Activated T-helper 9 cell treated with anti-CD3 and anti-CD28 coated beads, Interleukin-2, amount 50 U/mL, for 16 hours (primary cell): ENCODE data around the gene PWWP2B.
"Not testable (repeated sequence)": the region's sequence is repeated elsewhere in the genome, so short reads cannot be mapped to it uniquely, and the experiment has no call there.

Experiments
- DNase-seq: peaks from one replicate; pipeline ENCODE4 v3.0.0-alpha.2; 2020; ENCODE audit warnings: low read depth

The PWWP2B gene

DNA sequence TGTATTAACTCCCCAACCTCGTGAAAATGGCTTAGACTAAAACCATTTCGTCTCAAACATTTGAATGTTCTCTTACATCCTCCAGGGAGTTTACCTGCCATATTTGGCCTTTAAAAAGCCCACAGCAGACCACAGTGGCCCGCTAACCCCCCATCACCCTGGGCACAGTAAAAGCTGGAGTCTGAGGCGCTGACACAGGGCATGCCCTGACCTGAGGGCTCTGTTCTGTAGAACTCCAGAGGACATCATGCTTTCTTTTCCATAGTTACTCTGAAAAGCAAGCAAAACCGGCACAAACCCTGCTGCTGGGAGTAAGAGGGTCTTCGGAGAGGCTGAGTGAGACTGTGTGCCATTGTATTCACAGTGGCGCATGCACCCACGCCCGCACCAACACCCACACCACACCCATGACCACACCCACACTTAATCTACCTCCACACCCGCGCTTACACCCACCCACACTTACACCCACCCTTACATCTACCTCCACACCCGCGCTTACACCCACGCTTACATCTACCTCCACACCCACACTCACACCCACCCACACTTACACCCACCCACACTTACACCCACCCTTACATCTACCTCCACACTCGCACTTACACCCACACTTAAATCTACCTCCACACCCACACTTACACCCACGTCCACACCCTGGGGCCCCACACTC lies 32.9 kb upstream of the PWWP2B start:
- no peak for DNase-seq

DNA sequence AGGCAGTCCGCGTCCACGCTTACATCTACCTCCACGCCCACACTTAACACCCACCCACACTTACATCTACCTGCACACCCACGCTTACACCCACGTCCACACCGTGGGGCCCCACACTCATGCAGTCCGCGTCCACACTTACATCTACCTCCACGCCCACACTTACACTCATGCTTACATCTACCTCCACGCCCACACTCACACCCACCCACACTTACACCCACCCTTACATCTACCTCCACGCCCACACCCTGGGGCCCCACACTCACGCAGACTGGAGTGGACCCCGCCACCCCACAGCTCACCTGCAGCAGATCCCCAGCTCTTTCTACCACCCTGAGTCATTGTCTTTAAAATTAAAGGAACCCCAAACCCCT lies 32.4 kb upstream of the PWWP2B start:
- DNase-seq, result no peak

DNA sequence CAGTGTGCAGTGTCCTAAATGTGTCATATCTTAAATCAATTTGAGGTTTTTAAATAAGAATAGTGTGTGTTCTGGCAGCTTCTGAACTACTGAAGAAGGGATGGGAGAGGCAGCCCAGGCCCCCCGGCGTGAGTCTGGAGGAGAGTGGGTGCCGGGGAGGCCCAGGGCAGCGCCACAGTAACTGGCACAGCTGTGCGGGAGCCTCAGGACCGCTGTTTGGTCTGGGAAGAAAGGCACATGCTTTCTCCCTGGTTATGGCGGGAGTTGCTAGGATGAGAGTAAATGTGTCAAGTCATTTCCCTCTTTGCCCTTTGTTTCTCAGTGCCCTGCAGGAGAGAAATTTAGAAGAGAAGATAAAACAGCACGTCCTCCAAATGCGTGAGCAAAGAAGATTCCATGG lies 31.9 kb upstream of the PWWP2B start:
- no peak for DNase-seq

DNA sequence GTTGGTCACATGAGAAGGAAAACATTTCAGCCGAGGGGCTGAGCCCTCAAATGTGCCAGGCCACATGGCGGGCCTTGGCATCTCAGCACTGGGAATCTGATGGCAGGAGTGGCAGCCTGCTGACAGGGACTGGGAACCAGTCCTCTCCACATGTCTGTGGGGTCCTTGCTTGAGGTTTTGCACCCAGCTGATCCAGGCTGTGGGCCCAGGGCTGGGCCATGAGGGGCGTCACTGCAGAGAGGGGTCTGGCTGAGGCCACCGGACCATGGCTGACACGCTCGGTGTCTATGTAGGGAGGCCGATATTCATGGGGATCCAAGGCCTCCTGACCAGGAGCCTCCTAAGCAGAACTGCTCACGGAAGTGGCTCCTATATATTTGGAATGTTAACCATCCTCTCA lies 31.0 kb upstream of the PWWP2B start:
- DNase-seq, result no peak

DNA sequence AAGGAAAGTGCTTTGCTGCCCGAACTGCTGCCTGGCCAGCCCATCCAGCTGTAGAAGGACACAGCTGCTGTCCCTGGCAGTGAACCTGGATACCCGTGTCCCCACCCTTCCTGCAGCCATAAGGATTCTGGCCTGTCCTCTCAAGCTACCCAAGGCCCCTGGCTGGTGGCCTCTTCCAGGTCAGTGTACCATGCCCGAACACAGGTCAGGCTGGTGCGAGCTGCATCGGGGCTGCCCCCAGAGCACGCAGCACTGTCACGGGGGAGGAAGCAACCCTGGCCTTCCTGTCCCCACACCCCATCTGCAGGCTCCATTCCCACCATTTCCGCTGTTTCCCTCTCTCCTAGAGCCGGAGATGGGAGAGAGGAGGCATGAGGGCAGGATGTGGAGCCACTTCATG lies 30.5 kb upstream of the PWWP2B start:
- DNase-seq, result no peak

DNA sequence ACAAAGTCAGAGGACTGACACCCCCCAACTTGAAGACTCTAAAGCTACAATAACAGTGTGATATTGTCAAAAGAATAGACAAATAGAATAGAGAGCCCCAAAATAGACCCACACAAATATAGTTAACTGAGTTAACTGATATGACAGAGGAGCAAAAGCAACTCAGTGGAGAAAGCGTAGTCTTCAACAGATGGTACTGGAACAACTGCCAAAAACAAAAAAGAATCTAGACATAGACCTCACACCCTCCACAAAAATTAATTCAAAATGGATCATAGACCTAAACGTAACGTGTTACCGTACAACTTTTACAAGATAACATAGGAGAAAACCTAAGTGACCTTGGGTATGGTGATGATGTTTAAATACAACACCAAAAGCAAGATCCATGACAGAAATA lies 28.6 kb upstream of the PWWP2B start:
- DNase-seq, result no peak

DNA sequence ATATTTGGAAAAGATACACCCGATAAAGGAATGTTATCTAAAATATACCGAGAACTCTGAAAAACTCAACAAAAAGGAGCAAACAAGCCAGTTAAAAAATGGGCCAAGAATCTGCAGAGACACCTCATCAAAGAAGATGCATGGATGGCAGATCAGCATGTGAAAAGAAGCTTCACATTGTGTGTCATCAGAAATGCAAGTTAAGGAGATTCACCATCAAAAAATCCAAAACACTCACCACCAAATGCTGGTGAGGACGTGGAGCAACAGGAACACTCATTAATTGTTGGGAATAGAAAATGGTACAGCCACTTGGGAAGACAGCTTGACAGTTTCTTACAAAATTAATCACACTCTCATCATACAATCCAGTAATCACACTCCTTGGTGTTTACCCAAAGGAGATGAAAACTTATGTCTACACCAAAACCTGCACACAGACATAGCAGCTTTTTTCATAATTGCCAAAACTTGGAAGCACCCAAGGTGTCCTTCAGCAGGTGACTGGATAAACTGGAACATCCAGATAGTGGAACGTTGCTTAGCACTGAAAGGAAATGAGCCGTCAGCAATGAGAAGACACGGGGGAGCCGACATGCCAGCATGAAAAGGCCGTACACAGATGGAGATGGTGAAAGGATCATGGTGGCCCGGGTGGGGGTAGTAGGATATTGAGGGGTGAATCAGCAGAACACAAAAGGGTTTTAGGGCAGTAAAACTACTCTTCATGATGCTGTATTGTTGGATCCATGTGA lies 27.9 kb upstream of the PWWP2B start:
- DNase-seq, result no peak

DNA sequence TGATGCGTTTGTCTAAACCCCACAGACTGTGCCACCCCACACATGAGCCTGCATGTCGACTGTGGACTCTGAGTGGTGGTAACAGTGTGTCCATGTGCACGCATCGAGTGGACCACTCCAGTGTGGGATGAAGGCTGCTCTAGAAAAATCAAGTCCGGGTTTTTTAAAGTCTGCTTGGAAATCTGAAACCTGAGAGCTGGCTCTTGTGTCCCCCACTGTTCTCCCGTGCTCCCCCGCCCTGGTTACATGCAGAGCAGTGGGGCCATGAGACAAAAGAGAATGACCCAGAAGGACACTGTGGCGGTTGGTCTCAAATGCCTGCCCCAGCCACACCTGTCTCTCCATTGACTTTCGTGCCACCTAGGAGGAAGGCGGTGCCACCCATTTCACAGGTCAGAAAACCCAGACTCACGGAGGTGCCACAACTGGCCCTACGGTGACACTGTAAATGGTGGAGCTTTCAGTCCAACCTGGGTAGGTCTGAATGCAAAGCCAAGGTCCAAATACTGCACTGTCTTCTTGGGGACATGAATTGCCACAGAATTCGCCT lies 27.3 kb upstream of the PWWP2B start:
- DNase-seq, result no peak

DNA sequence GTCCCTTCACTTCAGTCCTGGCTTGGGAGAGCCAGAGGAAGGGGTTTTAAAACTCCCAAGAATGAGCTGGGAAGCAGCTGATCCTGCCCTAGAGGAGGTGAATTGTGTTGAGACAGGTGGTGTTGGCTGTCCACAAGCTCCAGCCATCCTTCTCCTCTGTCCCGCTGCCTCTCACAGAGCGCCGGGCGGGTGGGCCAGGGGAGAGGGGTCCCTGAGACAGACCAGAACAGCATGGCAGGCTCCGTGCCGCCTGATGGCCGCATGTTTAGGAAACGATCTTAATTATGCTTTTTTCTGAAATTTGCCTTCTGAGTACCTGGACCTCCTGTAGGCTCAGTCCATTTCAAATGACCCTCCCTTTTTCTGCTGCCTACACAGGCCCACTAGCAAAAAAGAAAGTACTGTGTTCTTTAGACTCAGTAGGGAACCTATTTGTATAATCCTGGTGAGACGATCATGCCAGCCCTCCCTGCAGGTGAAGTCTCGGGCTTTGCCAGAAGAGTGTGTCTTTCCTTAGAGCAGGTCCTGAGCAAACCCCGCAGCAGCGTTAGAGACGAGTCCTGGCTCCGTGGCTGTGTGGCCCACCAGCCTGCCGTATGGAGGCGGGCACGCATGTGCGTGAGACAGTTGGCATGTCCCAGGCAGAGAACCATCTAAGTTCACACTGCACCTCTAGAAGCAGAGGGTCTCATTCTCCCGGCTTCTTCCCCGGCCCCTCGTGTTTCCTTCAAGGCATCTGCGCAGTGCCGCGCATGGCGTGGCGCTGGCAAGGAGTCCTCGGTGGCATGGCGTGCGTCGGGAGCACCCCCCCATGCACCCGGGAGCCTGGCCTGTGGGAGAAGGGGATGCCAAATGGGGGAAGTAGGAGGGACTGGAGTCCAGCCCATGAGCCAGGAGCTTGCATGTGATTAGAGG lies 26.3 kb upstream of the PWWP2B start:
- no peak for DNase-seq

DNA sequence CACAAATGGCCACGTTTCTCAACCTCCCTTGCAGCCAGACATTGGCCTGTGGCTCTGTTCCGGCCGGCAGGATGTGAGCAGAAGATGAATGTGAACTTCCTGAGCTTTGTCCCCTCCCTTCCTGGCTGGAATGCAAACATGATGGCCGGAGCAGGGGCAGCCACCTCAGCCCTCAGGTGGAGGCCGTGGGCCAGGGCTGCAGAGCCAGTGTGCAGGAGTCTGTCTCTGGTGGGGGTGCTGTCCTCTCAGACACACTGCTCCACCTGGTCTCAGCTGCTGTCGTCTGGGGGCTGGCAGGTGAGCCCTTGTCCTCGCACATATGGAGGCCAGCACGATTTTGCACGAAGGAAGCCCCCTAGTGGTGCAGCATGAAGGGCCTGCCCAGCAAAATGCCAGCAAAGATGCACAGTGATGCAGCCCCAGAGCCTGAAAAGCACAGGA lies 25.3 kb upstream of the PWWP2B start:
- no peak for DNase-seq

DNA sequence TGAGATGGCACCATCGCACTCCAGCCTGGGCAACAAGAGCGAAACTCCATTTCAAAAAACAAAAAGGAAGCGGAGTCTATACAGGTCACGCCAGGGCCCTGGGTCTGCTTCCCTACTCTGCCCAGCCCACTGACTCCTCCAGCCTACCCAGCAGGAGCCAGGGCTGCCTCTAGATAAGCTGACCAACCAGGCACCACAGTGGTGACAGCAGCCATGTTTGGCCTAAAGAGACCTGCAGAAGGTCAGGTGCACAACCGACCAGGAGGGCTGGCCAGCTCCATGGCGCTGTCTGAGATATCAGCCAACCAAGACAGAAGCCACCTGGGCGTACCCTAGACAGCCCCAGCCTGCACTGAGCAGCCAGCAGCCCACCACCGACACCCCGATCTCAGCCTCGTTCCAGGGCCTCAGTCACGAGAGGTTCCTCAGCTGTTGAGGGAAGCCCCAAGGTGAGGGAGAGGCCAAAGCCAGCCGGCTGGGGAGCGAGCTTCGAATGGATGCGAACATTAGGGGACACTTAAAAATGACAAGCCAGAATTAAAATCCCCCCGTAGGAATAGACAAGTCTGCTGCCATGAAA lies 24.4 kb upstream of the PWWP2B start:
- no peak for DNase-seq

DNA sequence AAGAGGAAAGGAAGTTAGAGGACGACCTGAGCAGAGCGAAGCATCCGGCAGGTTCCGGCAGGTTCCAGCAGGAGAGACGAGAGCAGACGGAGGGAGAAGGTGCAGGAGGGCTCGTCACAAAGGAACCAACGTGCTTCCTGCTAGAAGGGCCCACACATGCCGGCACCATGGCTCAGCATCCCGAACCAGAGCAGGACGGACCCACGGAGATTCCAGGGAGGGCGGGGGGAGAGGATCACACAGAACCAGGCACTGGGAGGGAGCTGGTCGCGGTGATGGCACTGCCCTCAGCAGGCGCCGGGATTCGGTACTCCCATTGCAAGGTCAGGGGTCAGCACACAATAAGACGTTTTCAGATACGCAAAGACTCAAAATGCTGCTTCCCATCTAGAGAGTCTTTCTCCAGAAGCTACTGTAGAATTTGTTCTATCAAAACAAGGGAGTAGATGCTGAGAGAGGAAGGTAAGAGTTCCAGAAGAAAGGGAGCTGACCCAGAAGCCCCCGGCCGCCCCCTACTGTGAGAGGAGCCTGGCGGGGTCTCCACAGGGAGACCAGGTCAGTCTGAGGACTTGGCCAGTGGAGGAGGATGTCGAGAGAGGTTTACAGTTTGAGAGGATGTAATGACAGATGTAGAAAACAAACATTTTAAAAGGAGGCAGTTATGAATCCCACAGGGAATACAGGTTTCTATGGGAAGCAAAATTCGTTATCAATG lies 23.6 kb upstream of the PWWP2B start:
- no peak for DNase-seq

DNA sequence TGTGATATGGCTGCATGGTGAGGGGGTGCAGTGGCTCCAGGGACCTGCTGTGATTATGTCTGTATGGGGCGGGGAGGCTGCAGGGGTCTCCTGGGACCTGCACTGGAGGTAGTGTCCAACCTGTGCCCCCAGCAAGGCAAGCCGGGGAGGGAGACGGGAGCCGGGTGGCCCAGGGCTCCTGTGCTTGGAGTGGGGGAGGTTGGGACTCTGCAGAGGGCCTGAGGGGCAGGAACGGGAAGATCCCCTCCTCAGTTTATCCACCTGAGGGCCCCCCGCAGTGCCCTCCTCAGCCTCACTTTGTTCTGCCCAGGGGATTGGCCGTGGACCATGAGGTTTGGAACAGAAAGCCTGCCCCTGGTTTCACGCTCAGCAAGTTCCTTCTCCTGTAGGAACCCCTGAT lies 22.8 kb upstream of the PWWP2B start:
- no peak for DNase-seq

DNA sequence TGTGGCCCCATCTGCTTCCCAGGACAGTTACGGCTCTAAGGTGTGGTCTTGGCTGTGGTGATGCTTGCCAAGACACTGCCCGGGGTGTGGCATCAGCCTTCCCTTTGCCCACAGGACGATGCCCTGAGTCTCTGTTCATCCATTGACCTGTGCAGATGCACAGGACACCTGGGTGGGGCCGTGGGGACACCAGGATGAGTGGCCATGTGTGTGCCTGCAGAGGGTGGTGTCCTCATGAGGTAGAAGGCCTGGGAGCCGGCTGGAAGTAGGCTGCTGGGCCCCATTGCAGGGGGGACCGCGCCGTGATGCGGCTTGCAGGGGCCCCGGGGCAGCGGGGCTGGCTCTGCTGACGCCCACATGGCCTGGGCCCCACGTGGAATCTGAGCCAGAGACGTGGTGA lies 22.4 kb upstream of the PWWP2B start:
- DNase-seq, result no peak

DNA sequence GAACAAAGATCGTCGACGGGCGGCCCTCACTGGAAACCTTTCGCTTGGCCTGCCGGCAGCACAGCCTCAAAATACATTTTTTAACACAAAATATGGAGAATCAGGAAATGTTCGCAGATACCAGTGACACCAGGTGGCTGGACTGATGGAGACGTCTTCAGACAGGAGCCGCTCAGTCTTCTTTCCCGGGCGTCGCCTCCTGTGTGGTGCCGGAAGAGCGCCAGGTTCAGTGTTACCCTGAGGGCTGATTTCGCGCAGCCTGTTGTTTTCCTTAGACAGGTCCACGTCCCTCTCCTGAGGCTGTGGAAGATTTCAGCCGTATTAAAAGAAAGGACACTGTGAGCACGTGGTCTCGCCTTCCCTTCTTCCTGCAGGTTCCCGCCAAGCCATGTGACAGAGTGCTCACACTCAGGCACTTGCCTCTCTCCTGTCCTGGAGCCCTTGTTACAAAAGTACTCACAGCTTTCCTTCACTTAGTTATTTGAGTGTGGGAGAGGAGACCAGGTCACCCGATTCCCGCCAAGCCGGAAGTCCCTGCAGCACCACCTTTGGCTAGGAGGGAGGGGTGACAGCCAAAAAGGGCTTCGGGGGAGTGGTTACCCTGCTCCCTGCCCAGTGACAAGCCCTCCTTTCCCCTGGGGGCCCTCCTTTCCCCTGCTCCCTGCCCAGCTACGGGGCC lies 21.7 kb upstream of the PWWP2B start:
- no peak for DNase-seq

DNA sequence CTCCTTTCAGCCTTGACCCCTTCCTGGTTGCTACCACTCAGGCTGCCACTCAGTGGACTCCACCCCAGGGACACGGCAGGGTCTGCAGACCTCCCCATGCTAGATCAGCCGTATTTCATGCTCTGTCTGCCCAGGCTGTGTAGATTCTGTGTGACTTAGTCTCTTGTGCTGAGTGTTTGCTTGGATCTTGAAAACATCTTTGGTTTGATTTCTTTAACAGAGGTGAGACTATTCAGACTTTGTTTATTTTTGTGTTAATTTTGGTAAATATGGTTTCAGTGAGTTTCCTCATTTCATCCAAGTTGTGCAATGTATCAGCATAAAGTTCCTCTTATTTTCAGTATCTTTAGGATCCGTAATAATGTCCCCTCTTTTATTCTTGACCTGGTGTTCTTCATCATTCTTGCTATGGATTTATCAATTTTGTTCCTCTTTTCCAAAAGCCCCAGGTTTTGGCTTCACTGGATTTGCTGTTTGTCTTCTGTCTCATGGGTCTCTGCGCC lies 21.2 kb upstream of the PWWP2B start:
- DNase-seq, result no peak

DNA sequence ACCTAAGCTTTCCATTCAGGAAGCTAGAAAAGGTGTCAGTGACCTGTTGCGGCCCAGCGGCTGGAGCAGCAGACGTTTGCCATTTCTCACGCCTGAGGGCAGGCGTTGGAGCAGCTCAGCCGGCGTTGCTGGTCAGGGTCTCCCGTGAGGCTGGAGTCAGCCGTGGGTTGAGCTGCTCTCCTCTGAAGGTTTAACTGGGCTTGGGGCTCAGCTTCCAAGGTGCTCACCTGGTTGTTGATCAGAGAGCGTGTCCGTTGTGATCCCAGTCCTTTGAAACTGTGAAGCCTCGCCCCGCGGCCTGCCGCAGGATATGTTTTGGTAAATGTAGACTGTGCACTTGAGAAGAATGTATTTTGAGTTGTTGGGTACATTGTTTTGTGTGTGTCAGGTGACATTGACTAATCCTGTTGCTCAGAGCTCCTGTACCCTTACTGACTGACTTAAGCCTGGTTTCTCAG lies 20.6 kb upstream of the PWWP2B start:
- DNase-seq, result no peak

DNA sequence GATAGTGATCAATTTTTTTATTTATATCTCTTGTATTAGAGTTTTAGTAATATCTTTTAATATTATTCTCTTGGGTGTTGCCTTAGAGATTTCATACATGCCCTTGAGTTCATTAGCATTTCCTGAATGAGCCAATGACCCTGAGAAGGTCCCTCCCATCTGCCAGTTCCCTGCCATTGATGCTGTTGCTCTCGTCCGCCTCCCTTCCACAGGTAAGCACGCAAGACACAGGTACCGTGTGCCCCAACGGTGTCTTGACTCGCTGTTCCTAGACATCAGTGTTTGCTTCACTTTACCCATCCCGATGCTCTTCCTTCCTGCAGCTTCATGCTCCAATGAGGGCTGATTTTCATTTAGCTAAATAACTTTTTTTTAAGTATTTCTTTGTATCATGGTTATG lies 19.7 kb upstream of the PWWP2B start:
- DNase-seq, result no peak

DNA sequence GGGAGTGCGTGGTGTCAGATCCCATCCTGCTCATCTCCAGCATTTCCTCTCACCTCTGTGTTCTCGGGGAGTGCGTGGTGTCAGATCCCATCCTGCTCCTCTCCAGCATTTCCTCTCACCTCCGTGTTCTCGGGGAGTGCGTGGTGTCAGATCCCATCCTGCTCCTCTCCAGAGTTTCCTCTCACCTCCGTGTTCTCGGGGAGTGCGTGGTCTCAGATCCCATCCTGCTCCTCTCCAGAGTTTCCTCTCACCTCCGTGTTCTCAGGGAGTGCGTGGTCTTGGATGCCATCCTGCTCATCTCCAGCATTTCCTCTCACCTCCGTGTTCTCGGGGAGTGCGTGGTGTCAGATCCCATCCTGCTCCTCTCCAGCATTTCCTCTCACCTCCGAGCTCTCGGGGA lies 18.0 kb upstream of the PWWP2B start:
- DNase-seq, result not testable (repeated sequence)

DNA sequence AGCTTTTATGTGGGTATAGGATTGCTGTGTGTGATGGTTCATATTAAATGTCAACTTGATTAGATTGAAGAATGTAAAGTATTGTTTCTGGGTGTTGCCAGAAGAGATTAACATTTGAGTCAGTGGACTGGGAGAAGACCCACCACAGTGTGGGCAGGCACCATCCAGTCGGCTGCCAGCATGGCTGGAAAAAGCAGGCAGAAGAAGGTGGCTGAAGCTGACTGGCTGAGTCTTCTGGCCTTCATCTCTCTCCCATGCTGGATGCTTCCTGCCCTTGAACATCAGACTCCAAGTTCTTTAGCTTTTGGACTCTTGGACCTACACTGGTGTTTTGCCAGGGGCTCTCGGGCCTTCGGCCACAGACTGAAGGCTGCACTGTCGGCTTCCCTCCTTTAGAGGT lies 16.0 kb upstream of the PWWP2B start:
- not testable (repeated sequence) for DNase-seq

DNA sequence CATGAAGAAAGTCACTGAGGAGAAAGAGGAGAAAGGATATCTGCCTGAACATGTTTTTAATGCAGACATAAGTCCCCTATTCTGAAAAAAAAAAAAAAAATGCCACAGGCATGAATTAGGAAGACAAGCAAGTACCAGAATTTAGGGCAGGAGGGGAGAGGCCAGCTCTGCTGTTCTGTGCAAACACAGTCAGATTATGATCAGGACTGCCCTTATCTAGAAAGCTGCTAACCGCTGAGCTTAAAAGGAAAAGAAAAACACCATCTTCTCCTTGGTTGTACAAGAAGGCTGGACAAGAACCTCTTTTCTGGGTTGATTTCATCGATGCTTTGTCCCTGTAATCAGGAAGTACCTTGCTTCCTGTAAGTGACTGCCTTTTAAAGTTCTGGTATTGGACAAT lies 15.3 kb upstream of the PWWP2B start:
- DNase-seq, result no peak
